D721Med (cell line): ENCODE results near the gene MRPS7.
A peak's percentile ranks its signal among the peaks of the same experiment; 100 is the strongest.

Experiments
- DNase-seq: peaks from one replicate; pipeline ENCODE4 v3.0.0; 2011; ENCODE audit warnings: low spot score; ENCODE audit not compliant: insufficient read length
- FAIRE-seq: peaks from 2 replicates; lab custom pipeline; 2011; peaks lifted over from hg19 to GRCh38; lab: Jason Lieb, UNC
- CTCF ChIP-seq: IDR thresholded peaks from 2 replicates; pipeline ENCODE4 v1.5.1; 2012; ENCODE audit warnings: mild to moderate bottlenecking, control low read depth; ENCODE audit not compliant: insufficient read depth; ENCODE audit errors: missing control alignments

MRPS7 gene

DNA sequence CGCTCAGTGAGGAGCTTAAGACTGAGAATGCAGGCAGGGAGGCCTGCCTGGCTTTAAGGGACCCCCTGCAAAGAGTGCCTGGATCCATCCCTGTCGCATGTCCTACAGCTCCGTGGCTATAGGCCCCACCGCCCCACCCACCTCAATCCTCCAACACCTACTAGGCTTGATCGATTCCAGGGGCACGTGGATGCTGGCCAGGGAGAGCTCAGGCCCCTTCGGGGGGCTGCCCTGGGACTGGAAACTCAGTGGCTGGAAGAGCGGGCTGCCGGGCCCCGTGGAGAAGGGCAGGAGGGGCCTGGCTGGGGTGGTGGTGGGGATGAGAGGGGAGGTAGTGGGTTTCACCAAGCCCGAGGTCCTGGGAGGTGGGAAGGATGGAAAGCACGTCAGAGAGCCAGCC lies 22.5 kb upstream of the MRPS7 start:
- no peak for TF ChIP-seq CTCF
- no peak for FAIRE-seq

DNA sequence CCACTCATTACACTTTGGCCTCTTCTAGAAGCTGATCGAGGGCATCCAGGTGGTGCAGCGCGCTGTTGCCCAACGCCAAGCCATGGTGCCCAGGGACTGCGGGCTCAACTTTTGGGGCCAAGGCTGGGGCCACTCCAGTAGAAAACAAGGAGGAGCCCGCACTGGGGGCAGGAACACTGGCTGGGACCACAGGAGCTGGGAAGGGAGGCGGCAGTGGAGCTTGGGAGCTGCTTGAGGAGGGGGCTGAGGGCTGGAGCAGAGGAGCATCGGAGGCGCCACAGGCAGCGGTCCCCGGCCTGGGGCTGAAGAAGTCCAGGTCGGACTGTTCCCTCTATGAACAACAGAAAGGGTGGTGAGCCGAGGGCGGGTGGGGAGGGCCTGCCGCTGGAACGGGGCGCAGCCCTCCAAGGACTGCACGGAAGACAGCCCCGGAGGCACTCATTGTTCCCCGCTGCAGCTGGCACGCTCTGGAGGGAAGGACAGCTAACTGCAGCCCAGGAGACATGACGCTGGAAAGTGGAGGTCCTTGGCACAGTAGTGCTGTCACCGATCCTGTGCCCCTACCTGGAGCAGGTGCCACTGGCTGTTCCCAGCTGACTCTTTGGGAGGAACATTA lies 21.8 kb upstream of the MRPS7 start:
- TF ChIP-seq CTCF = no peak
- DNase-seq (no peak), FAIRE-seq (no peak)

More for the DNA sequence above, 22.5 kb upstream of the MRPS7 start:
- no peak for DNase-seq

GRCh38 chr17:75240394-75241142 lies 21.1 kb upstream of the MRPS7 start:
- TF ChIP-seq CTCF = peak; percentile 89
- DNase-seq (peak; percentile 49), FAIRE-seq (no peak)

DNA sequence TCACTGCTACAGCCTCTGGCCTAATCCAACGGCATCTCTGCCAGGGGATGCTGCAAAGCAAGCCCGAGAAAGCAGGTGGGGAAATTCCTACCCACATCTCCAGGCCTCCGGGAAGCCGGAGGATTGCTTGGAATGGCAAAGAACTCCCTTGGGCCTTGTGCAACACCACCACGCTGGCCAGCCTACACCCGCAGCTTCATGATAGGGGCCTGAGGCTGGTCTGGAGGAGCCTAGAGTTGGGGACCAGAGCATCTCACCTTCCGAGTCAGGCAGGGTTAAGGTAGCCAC lies 20.6 kb upstream of the MRPS7 start:
- DNase-seq (no peak), FAIRE-seq (no peak)
- TF ChIP-seq CTCF = no peak

DNA sequence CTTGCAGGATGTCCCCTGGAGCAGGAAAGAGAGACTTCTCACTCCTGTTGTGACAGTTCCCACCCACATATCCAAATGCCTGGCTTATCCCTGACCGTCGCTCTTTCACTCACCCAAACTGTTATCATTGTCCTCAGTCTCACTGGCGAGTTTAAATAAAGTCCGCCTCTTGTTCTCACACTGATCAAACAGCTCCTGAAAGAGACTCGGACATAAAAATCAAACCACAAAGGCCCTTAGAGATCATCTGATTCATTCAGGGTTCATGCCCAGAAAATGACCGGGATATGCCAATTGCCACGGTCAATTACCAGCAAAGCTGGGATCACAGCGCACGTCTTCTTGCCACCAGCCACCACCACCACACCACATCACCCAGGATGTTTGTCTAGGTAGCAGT lies 20.2 kb upstream of the MRPS7 start:
- FAIRE-seq = no peak
- TF ChIP-seq CTCF = no peak
- no peak for DNase-seq

- no peak for TF ChIP-seq CTCF
- FAIRE-seq (no peak), DNase-seq (no peak)
Measured at GRCh38 chr17:75241996-75242460, 19.7 kb upstream of the MRPS7 start.

GRCh38 chr17:75242461-75243042 lies 19.1 kb upstream of the MRPS7 start:
- FAIRE-seq (no peak), DNase-seq (no peak)
- TF ChIP-seq CTCF = no peak
